ENCODE data around the gene ATRNL1.

ATRNL1 gene

GRCh38 chr10:115409347-115409746 is 316.2 kb downstream of the ATRNL1 start:
- Histone ChIP-seq H3K36me3 (ENCODE audit: control insufficient read depth, insufficient read depth, low read length) (no peaks in the 10 kb centered on the region), H3K4me1 (no peaks in the 10 kb centered on the region), H3K4me2 (ENCODE audit: low read length) (no peak overlapping the region), H2AFZ (no peak overlapping the region), H3K27me3 (ENCODE audit: control insufficient read depth, insufficient read depth, low read length) (no peaks in the 10 kb centered on the region), H3K27ac (no peak overlapping the region), H3K4me3 (ENCODE audit: low read depth, low read length) (no peak overlapping the region), H3K79me2 (no peaks in the 10 kb centered on the region), H3K9me3 (ENCODE audit: control insufficient read depth, low read length) (no peaks in the 10 kb centered on the region), H3K9ac (no peak overlapping the region)
- no peak for TF ChIP-seq CTCF (IDR thresholded peaks at IDR 0.05)

GRCh38 chr10:115417585-115418265 is 324.6 kb downstream of the ATRNL1 start:
- no peaks in the 10 kb centered on the region for H3K9me3 ChIP-seq (ENCODE audit: control insufficient read depth, low read length)
- H3K4me3 ChIP-seq (ENCODE audit: low read depth, low read length): no peak overlapping the region
- TF ChIP-seq CTCF (IDR thresholded peaks at IDR 0.05): peak; percentile 9

GRCh38 chr10:115422624-115423023 is 329.5 kb downstream of the ATRNL1 start:
- H3K27me3 ChIP-seq (ENCODE audit: control insufficient read depth, insufficient read depth, low read length): no peaks in the 10 kb centered on the region
- H3K4me2 ChIP-seq (ENCODE audit: low read length): no peak overlapping the region
- H3K9me3 ChIP-seq (ENCODE audit: control insufficient read depth, low read length): no peaks in the 10 kb centered on the region
- no peak overlapping the region for H3K9ac ChIP-seq
- no peak overlapping the region for H3K27ac ChIP-seq
- H3K79me2 ChIP-seq: no peaks in the 10 kb centered on the region
- no peaks in the 10 kb centered on the region for H3K36me3 ChIP-seq (ENCODE audit: control insufficient read depth, insufficient read depth, low read length)
- H3K4me3 ChIP-seq (ENCODE audit: low read depth, low read length): no peak overlapping the region
- no peaks in the 10 kb centered on the region for H3K4me1 ChIP-seq
- no peak overlapping the region for H2AFZ ChIP-seq
- no peak for TF ChIP-seq CTCF (IDR thresholded peaks at IDR 0.05)

More at GRCh38 chr10:115417585-115418265, 324.6 kb downstream of the ATRNL1 start:
- Histone ChIP-seq H3K36me3 (ENCODE audit: control insufficient read depth, insufficient read depth, low read length) (no peaks in the 10 kb centered on the region), H3K4me2 (ENCODE audit: low read length) (no peak overlapping the region), H3K27ac (no peak overlapping the region), H3K27me3 (ENCODE audit: control insufficient read depth, insufficient read depth, low read length) (no peaks in the 10 kb centered on the region), H2AFZ (no peak overlapping the region), H3K4me1 (no peaks in the 10 kb centered on the region), H3K79me2 (no peaks in the 10 kb centered on the region), H3K9ac (no peak overlapping the region)

GRCh38 chr10:115427611-115428010 is 334.4 kb downstream of the ATRNL1 start:
- Histone ChIP-seq H3K4me2 (ENCODE audit: low read length) (no peak overlapping the region), H3K36me3 (ENCODE audit: control insufficient read depth, insufficient read depth, low read length) (no peaks in the 10 kb centered on the region)

More at GRCh38 chr10:115427611-115428010, 334.4 kb downstream of the ATRNL1 start:
- H3K27ac ChIP-seq: no peak overlapping the region
- H3K4me1 ChIP-seq: no peaks in the 10 kb centered on the region
- no peaks in the 10 kb centered on the region for H3K9me3 ChIP-seq (ENCODE audit: control insufficient read depth, low read length)
- TF ChIP-seq CTCF (IDR thresholded peaks at IDR 0.05): no peak
- no peak overlapping the region for H3K4me3 ChIP-seq (ENCODE audit: low read depth, low read length)
- H3K79me2 ChIP-seq: no peaks in the 10 kb centered on the region
- no peaks in the 10 kb centered on the region for H3K27me3 ChIP-seq (ENCODE audit: control insufficient read depth, insufficient read depth, low read length)
- no peak overlapping the region for H3K9ac ChIP-seq
- H2AFZ ChIP-seq: no peak overlapping the region

Data from parathyroid adenoma (tissue), 2 donors.